IMR-90 (cell line): ENCODE data around the gene TECTB. TPM values are rescaled to one million over a fixed set of nuclear protein-coding genes. Genes with fewer than 3 reads are reported as not detected.

ENCODE experiments used
- ATAC-seq: fragments of 200-7000 bp; cut with Tn5 transposase; 2 replicates; pipeline ENCODE4 v1.9.1; 2020; ENCODE audit warnings: low read depth, mild to moderate bottlenecking, moderate library complexity
- BruUV-seq: library from RNA; stranded (reverse); fragments of 400-500 nt; replicated peaks from 2 replicates; lab custom pipeline; 2021; lab: Mats Ljungman, UMichigan
- CTCF ChIA-PET: fragments of 300-600 bp; formaldehyde crosslinking; extraction: SDS; loops from one replicate; lab custom pipeline; 2021; ENCODE audit warnings: antibody characterized with exemption; lab: Yijun Ruan, JAX
- POLR2A ChIA-PET: fragments of 300-600 bp; sonication (Branson Sonifier 250); formaldehyde crosslinking; loops from one replicate; lab custom pipeline; 2022; ENCODE audit warnings: antibody characterized with exemption; ENCODE audit not compliant: unreplicated experiment; lab: Charles Lee
- DNase-seq: peaks from one replicate; pipeline ENCODE4 v3.0.0; 2013
- H2AFZ ChIP-seq: replicated peaks from 2 replicates; pipeline ENCODE3; 2013; ENCODE audit warnings: low read length, mild to moderate bottlenecking; ENCODE audit not compliant: poor library complexity
- H2AK5ac ChIP-seq: 2 replicates; pipeline ENCODE4 v1.6.1; 2013; ENCODE audit warnings: low read depth, low read length, inconsistent platforms
- H2AK9ac ChIP-seq: replicated peaks from 2 replicates; pipeline ENCODE3; 2013; ENCODE audit warnings: mild to moderate bottlenecking, low read depth, low read length, moderate library complexity; ENCODE audit not compliant: poor library complexity
- H2BK120ac ChIP-seq: 2 replicates; pipeline ENCODE4 v1.6.1; 2013; ENCODE audit warnings: low read depth, low read length, inconsistent platforms
- H2BK15ac ChIP-seq: 3 replicates; pipeline ENCODE4 v1.6.1; 2013; ENCODE audit warnings: low read depth, low read length, inconsistent platforms
- H2BK20ac ChIP-seq: 2 replicates; pipeline ENCODE4 v1.6.1; 2013; ENCODE audit warnings: low read depth, mild to moderate bottlenecking, inconsistent platforms, low read length, moderate library complexity
- H2BK5ac ChIP-seq: 2 replicates; pipeline ENCODE4 v1.6.1; 2013; ENCODE audit warnings: mild to moderate bottlenecking, low read depth, low read length, inconsistent platforms; ENCODE audit not compliant: poor library complexity, severe bottlenecking
- H3K14ac ChIP-seq: replicated peaks from 2 replicates; pipeline ENCODE4 v1.6.1; 2013; ENCODE audit warnings: low read depth, low read length, inconsistent platforms
- H3K18ac ChIP-seq: 2 replicates; pipeline ENCODE4 v1.6.1; 2013; ENCODE audit warnings: low read depth, low read length, control low read depth
- H3K23ac ChIP-seq: 2 replicates; pipeline ENCODE4 v1.6.1; 2013; ENCODE audit warnings: low read depth, low read length, inconsistent platforms
- H3K27ac ChIP-seq: 2 replicates; pipeline ENCODE4 v1.5.1; 2013; ENCODE audit warnings: mild to moderate bottlenecking, control low read depth, low read length; ENCODE audit not compliant: insufficient read depth
- H3K27me3 ChIP-seq: 2 replicates; pipeline ENCODE4 v1.6.1; 2013; ENCODE audit warnings: low read length; ENCODE audit not compliant: control insufficient read depth, insufficient read depth
- H3K36me3 ChIP-seq: 2 replicates; pipeline ENCODE4 v1.6.1; 2013; ENCODE audit warnings: low read length, mixed read lengths; ENCODE audit not compliant: control insufficient read depth, insufficient read depth
- H3K4ac ChIP-seq: 2 replicates; pipeline ENCODE4 v1.6.1; 2013; ENCODE audit warnings: low read depth, low read length, inconsistent platforms
- H3K4me1 ChIP-seq: 2 replicates; pipeline ENCODE4 v1.6.1; 2013; ENCODE audit warnings: low read length, mixed read lengths; ENCODE audit not compliant: control insufficient read depth, insufficient read depth
- H3K4me2 ChIP-seq: 2 replicates; pipeline ENCODE4 v1.6.1; 2013; ENCODE audit warnings: low read depth, mild to moderate bottlenecking, control low read depth, low read length, moderate library complexity
- H3K4me3 ChIP-seq: 2 replicates; pipeline ENCODE4 v1.5.1; 2013; ENCODE audit warnings: low read depth, mild to moderate bottlenecking, control low read depth, low read length, moderate library complexity; ENCODE audit not compliant: insufficient read depth
- H3K56ac ChIP-seq: 2 replicates; pipeline ENCODE4 v1.6.1; 2013; ENCODE audit warnings: low read length, inconsistent platforms; ENCODE audit not compliant: insufficient read depth; ENCODE audit errors: extremely low read depth
- H3K79me1 ChIP-seq, 2 experiments: 2 replicates each; pipeline ENCODE4 v1.6.1; 2013; ENCODE audit warnings: low read length in 2 of 2, inconsistent platforms in 1 of 2, low read depth in 1 of 2
- H3K9ac ChIP-seq: 2 replicates; pipeline ENCODE4 v1.6.1; 2013; ENCODE audit warnings: low read depth, low read length, control low read depth
- H3K9me1 ChIP-seq: 2 replicates; pipeline ENCODE4 v1.6.1; 2013; ENCODE audit warnings: low read length, inconsistent platforms; ENCODE audit not compliant: insufficient read depth
- H3K9me3 ChIP-seq: 2 replicates; pipeline ENCODE4 v1.6.1; 2013; ENCODE audit warnings: low read length; ENCODE audit not compliant: control insufficient read depth, insufficient read depth
- H4K20me1 ChIP-seq: 2 replicates; pipeline ENCODE4 v1.6.1; 2013; ENCODE audit warnings: low read length, inconsistent platforms; ENCODE audit not compliant: insufficient read depth
- H4K5ac ChIP-seq: 2 replicates; pipeline ENCODE4 v1.6.1; 2013; ENCODE audit warnings: mild to moderate bottlenecking, low read depth, low read length, control low read depth
- H4K8ac ChIP-seq, 2 experiments: 2 replicates each; pipeline ENCODE4 v1.6.1; 2013; ENCODE audit warnings: low read depth in 2 of 2, low read length in 2 of 2, control low read depth in 1 of 2, inconsistent platforms in 1 of 2
- H4K91ac ChIP-seq: 2 replicates; pipeline ENCODE4 v1.6.1; 2013; ENCODE audit warnings: low read depth, low read length, inconsistent platforms; ENCODE audit not compliant: insufficient read depth
- BHLHE40 ChIP-seq: fragments of 150-350 bp; IDR thresholded peaks from 2 replicates; pipeline ENCODE4 v1.6.1; 2016; ENCODE audit warnings: mild to moderate bottlenecking, low read depth, low read length
- CEBPB ChIP-seq: IDR thresholded peaks from 2 replicates; pipeline ENCODE4 v1.6.1; 2012; ENCODE audit warnings: low read depth, low read length, improper control_type of control experiment
- CHD1 ChIP-seq: IDR thresholded peaks from 2 replicates; pipeline ENCODE4 v1.6.1; 2012; ENCODE audit warnings: low read depth, low read length, improper control_type of control experiment
- FOS ChIP-seq: fragments of 150-350 bp; IDR thresholded peaks from 2 replicates; pipeline ENCODE4 v1.6.1; 2016; ENCODE audit warnings: low read depth, low read length
- MAFK ChIP-seq: IDR thresholded peaks from 2 replicates; pipeline ENCODE4 v1.6.1; 2012; ENCODE audit warnings: low read depth, low read length, improper control_type of control experiment
- MAZ ChIP-seq: IDR thresholded peaks from 2 replicates; pipeline ENCODE4 v1.6.1; 2012; ENCODE audit warnings: low read depth, mild to moderate bottlenecking, low read length, improper control_type of control experiment, moderate library complexity, borderline replicate concordance
- MXI1 ChIP-seq: IDR thresholded peaks from 2 replicates; pipeline ENCODE4 v1.6.1; 2012; ENCODE audit warnings: low read depth, mild to moderate bottlenecking, low read length, moderate library complexity, borderline replicate concordance
- NFE2L2 ChIP-seq: fragments of 150-350 bp; IDR thresholded peaks from 2 replicates; pipeline ENCODE4 v1.6.1; 2016; ENCODE audit warnings: low read depth, mild to moderate bottlenecking, low read length
- POLR2A ChIP-seq: IDR thresholded peaks from 2 replicates; pipeline ENCODE4 v1.6.1; 2012; ENCODE audit warnings: mild to moderate bottlenecking, low read depth, low read length
- RAD21 ChIP-seq: IDR thresholded peaks from 2 replicates; pipeline ENCODE4 v1.6.1; 2012; ENCODE audit warnings: low read length, improper control_type of control experiment
- RCOR1 ChIP-seq: IDR thresholded peaks from 2 replicates; pipeline ENCODE4 v1.6.1; 2012; ENCODE audit warnings: mild to moderate bottlenecking, low read length, improper control_type of control experiment; ENCODE audit not compliant: insufficient replicate concordance
- RFX5 ChIP-seq: IDR thresholded peaks from 2 replicates; pipeline ENCODE4 v1.8.0; 2012; ENCODE audit warnings: low read depth, mild to moderate bottlenecking, low read length, moderate library complexity
- SMC3 ChIP-seq: fragments of 150-350 bp; IDR thresholded peaks from 2 replicates; pipeline ENCODE4 v1.6.1; 2016; ENCODE audit warnings: low read depth, mild to moderate bottlenecking, antibody characterized with exemption, low read length, moderate library complexity
- WGBS, 2 experiments: methylation state at CpG; one replicate each; pipeline versions ENCODE4 v1.1.5 to v1.1.7; 2013; ENCODE audit warnings: missing lambda C conversion rate in 2 of 2; ENCODE audit not compliant: insufficient read length in 1 of 2; ENCODE audit errors: extremely low coverage in 2 of 2; 5-methylcytosine and 5-hydroxymethylcytosine counted together
- dilution Hi-C: fragments of 300-500 bp; cut with HindIII; formaldehyde crosslinking; loops from one replicate; pipeline ENCODE4 v1.14.3; 2018; ENCODE audit warnings: low sequenced_read_pairs; ENCODE audit not compliant: unreplicated experiment
- in situ Hi-C: fragments of 300-500 bp; cut with MboI; formaldehyde crosslinking; loops from 3 replicates; pipeline ENCODE4 v1.14.3; 2019; ENCODE audit warnings: low sequenced_read_pairs, inconsistent platforms, mixed read lengths
- intact Hi-C: fragments of 100-400 bp; cut with micrococcal nuclease; formaldehyde crosslinking; loops from 2 replicates; pipeline ENCODE4 v1.10.0; 2022
- polyA plus RNA-seq, 3 experiments: library from polyadenylated mRNA; depleted of rRNA; stranded (reverse); fragments of >200 nt; gene quantifications; 2 replicates each; pipeline ENCODE4 v1.2.3, GENCODE V29; 2012; ENCODE audit warnings: low replicate concordance in 1 of 3
- total RNA-seq: library from RNA; depleted of rRNA; stranded (reverse); fragments of >200 nt; gene quantifications from 2 replicates; pipeline ENCODE4 v1.2.3, GENCODE V29; 2012
- TF ChIP-seq, protein P1 (sequence below): fragments of 150-350 bp; IDR thresholded peaks from 2 replicates; pipeline ENCODE4 v1.6.1; 2017; ENCODE audit warnings: mild to moderate bottlenecking, antibody characterized with exemption, low read length, low read depth
- TF ChIP-seq, protein P2 (sequence below): fragments of 150-350 bp; IDR thresholded peaks from 2 replicates; pipeline ENCODE4 v1.6.1; 2016; ENCODE audit warnings: low read depth, mild to moderate bottlenecking, low read length, moderate library complexity, borderline replicate concordance

Gene TECTB
- total and polyA plus RNA-seq, 2 of the 4 experiments (the other 2 are of a cell fraction): not detected

DNA sequence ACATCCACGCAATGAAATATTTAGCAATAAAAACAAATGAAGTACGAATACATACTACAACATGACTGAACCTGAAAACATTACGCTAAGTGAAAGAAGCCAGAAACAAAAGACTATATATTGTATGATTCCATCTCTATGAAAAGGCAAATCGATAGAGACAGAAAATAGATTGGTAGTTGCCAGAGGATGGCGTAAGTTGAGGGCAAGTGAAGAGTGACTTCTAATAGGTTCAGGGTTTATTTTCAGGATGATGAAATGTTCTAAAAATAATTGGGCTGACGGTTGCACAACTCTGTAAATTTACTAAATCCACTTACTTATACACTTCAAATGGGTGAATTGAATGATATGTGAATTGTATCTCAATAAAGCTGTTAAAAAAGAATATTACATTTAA lies 39.5 kb upstream of the TECTB start:
- in situ Hi-C loops: no loop called here
- intact Hi-C loops: no loop called here
- Histone ChIP-seq H3K36me3 (no peaks in the 10 kb centered on the region), H3K9ac (no peak overlapping the region), H2BK120ac (no peak overlapping the region), H2AK9ac (no peak overlapping the region), H3K4me1 (peaks cover 2% of the 10 kb centered on the region; the same call in 1 of the 2 replicates), H3K23ac (no peak overlapping the region), H4K20me1 (no peaks in the 10 kb centered on the region), H3K14ac (no peak overlapping the region), H2AK5ac (no peak overlapping the region), H4K91ac (no peak overlapping the region), H2BK5ac (no peak overlapping the region), H2BK15ac (no peak overlapping the region), H2BK20ac (no peak overlapping the region), H3K4me3 (no peak overlapping the region), H3K9me3 (peaks cover 14% of the 10 kb centered on the region), H3K79me1 (no peaks in the 10 kb centered on the region), H4K5ac (no peak overlapping the region), H3K27me3 (no peaks in the 10 kb centered on the region), H3K4ac (no peak overlapping the region), H3K9me1 (no peaks in the 10 kb centered on the region), H3K56ac (no peak overlapping the region), H4K8ac (no peak overlapping the region), H2AFZ (no peak overlapping the region), H3K18ac (no peak overlapping the region), H3K27ac (no peak overlapping the region), H3K4me2 (no peak overlapping the region)
- no TSS peak for BruUV-seq
- WGBS, 2 experiments: no CpG with 5 or more reads among the region's 6 CpGs
- TF ChIP-seq BHLHE40 (no peak), POLR2A (no peak), CHD1 (no peak), RAD21 (no peak), MAFK (no peak), CEBPB (no peak), MAZ (no peak), SMC3 (no peak), FOS (no peak), RFX5 (no peak), RCOR1 (no peak), MXI1 (no peak), NFE2L2 (no peak)
- TF ChIP-seq, protein P1, sequence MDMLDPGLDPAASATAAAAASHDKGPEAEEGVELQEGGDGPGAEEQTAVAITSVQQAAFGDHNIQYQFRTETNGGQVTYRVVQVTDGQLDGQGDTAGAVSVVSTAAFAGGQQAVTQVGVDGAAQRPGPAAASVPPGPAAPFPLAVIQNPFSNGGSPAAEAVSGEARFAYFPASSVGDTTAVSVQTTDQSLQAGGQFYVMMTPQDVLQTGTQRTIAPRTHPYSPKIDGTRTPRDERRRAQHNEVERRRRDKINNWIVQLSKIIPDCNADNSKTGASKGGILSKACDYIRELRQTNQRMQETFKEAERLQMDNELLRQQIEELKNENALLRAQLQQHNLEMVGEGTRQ: no peak
- TF ChIP-seq, protein P2, sequence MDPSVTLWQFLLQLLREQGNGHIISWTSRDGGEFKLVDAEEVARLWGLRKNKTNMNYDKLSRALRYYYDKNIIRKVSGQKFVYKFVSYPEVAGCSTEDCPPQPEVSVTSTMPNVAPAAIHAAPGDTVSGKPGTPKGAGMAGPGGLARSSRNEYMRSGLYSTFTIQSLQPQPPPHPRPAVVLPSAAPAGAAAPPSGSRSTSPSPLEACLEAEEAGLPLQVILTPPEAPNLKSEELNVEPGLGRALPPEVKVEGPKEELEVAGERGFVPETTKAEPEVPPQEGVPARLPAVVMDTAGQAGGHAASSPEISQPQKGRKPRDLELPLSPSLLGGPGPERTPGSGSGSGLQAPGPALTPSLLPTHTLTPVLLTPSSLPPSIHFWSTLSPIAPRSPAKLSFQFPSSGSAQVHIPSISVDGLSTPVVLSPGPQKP: no peak
- POLR2A ChIA-PET: no interaction called here
- DNase-seq (no peak), ATAC-seq (no peak)
- dilution Hi-C loops: no loop called here
- CTCF ChIA-PET: no interaction called here
